Measurements from ENCODE around the gene STON2.

GRCh38 chr14:81315341-81315740 lies 84.8 kb downstream of the STON2 start:
- TF ChIP-seq CTCF (IDR thresholded peaks at IDR 0.05) (no peak), POLR2AphosphoS5 (IDR thresholded peaks at IDR 0.05; ENCODE audit: low read depth, low read length) (no peak)
